ENCODE data around the gene RIPOR1. TPM values are rescaled to one million over a fixed set of nuclear protein-coding genes. Genes with fewer than 3 reads are reported as not detected.

The RIPOR1 gene
- polyA plus RNA-seq, 1 of the 3 experiments (the other 2 are of a cell fraction): 24.7 TPM

- Histone ChIP-seq H3K27ac (ENCODE audit: low read depth in 2 of 2, low read length in 1 of 2) (no peak overlapping the region), H3K9me3 (no peaks in the 10 kb centered on the region), H3K79me2 (ENCODE audit: insufficient read depth) (0 out of 2 replicates have a peak, but pooled peaks cover 2% of the 10 kb centered on the region), H3K4me1 (ENCODE audit: control insufficient read depth in 1 of 2, insufficient read depth in 2 of 2, low read depth in 1 of 2, low read length in 1 of 2) (no peaks in the 10 kb centered on the region), H2AFZ (ENCODE audit: low read depth) (no peak overlapping the region), H3K9ac (no peak overlapping the region), H3K36me3 (replicated peaks in 1 of 2; ENCODE audit: control insufficient read depth in 1 of 2, insufficient read depth in 2 of 2, low read length in 1 of 2) (peaks cover 6 to 25% of the 10 kb centered on the region in 2 experiments), H3K4me3 (ENCODE audit: low read depth in 2 of 2, low read length in 1 of 2) (no peak overlapping the region), H3K4me2 (no peak overlapping the region), H3F3A (replicated peaks; ENCODE audit: insufficient read depth) (peaks cover 17% of the 10 kb centered on the region), H3K27me3 (ENCODE audit: insufficient read depth) (no peaks in the 10 kb centered on the region), H3K9me2 (no peaks in the 10 kb centered on the region), H4K20me1 (ENCODE audit: insufficient read depth) (peaks cover 10% of the 10 kb centered on the region; the same call in 1 of the 2 replicates)
- WGBS (ENCODE audit: low lambda C conversion rate): 75% methylated on average over 4 of the region's 4 CpGs
- TF ChIP-seq FOXM1 (IDR thresholded peaks at IDR 0.05; ENCODE audit: low read depth) (no peak), CHD2 (IDR thresholded peaks at IDR 0.05; ENCODE audit: low read length, partially characterized antibody) (no peak), MXI1 (IDR thresholded peaks at IDR 0.05; ENCODE audit: low read depth, low read length) (no peak), USF2 (IDR thresholded peaks at IDR 0.05; ENCODE audit: borderline replicate concordance, low read depth, low read length) (no peak), ZBTB33 (IDR thresholded peaks at IDR 0.05; ENCODE audit: borderline replicate concordance, low read depth) (no peak), PBX3 (IDR thresholded peaks at IDR 0.05) (no peak), FOSL2 (IDR thresholded peaks at IDR 0.05; ENCODE audit: borderline replicate concordance, low read depth) (no peak)
- POLR2A ChIA-PET: interaction anchor here (2.8 kb wide), 1 partner anchor 13 kb away, joined by 13 read pairs; the partner anchor contains the start of gene CTCF
- CTCF ChIA-PET: interaction anchor here (1.1 to 15.5 kb wide), 4 partner anchors 12 to 96 kb away, joined by 3 to 263 read pairs (median 32); partner anchors contain the start of genes CARMIL2 and CTCF
- no peak for DNase-seq
Observed at GRCh38 chr16:67549240-67549639, 20.6 kb downstream of the RIPOR1 start.

GRCh38 chr16:67549936-67550335 lies 21.3 kb downstream of the RIPOR1 start:
- 87% methylated on average over 1 of the region's 1 CpG for WGBS (ENCODE audit: low lambda C conversion rate)
- Histone ChIP-seq H3F3A (replicated peaks; ENCODE audit: insufficient read depth) (peaks cover 23% of the 10 kb centered on the region), H3K27me3 (ENCODE audit: insufficient read depth) (no peaks in the 10 kb centered on the region), H3K4me2 (no peak overlapping the region), H3K9ac (no peak overlapping the region), H3K4me3 (ENCODE audit: low read depth in 2 of 2, low read length in 1 of 2) (no peak overlapping the region), H4K20me1 (ENCODE audit: insufficient read depth) (peaks cover 10% of the 10 kb centered on the region; the same call in 1 of the 2 replicates), H2AFZ (ENCODE audit: low read depth) (no peak overlapping the region), H3K4me1 (ENCODE audit: control insufficient read depth in 1 of 2, insufficient read depth in 2 of 2, low read depth in 1 of 2, low read length in 1 of 2) (no peaks in the 10 kb centered on the region), H3K79me2 (ENCODE audit: insufficient read depth) (0 out of 2 replicates have a peak, but pooled peaks cover 2% of the 10 kb centered on the region), H3K9me2 (no peaks in the 10 kb centered on the region), H3K36me3 (replicated peaks in 1 of 2; ENCODE audit: control insufficient read depth in 1 of 2, insufficient read depth in 2 of 2, low read length in 1 of 2) (peaks cover 6 to 20% of the 10 kb centered on the region in 2 experiments), H3K27ac (ENCODE audit: low read depth in 2 of 2, low read length in 1 of 2) (no peak overlapping the region), H3K9me3 (no peaks in the 10 kb centered on the region)
- no peak for TF ChIP-seq TAF1 (IDR thresholded peaks at IDR 0.05; ENCODE audit: borderline replicate concordance, low read depth, low read length)
- no peak for TF ChIP-seq PBX3 (IDR thresholded peaks at IDR 0.05)
- TF ChIP-seq ZBTB33 (IDR thresholded peaks at IDR 0.05; ENCODE audit: borderline replicate concordance, low read depth): no peak
- TF ChIP-seq FOXJ3 (CRISPR knock-in tag; IDR thresholded peaks at IDR 0.05): no peak
- no peak for TF ChIP-seq POLR2AphosphoS5 (IDR thresholded peaks at IDR 0.05; ENCODE audit: low read depth, low read length)
- TF ChIP-seq RFX5 (IDR thresholded peaks at IDR 0.05; ENCODE audit: low read length): no peak
- no peak for TF ChIP-seq USF2 (IDR thresholded peaks at IDR 0.05; ENCODE audit: borderline replicate concordance, low read depth, low read length)
- no peak for TF ChIP-seq TCF12 (IDR thresholded peaks at IDR 0.05)
- TF ChIP-seq MAX (IDR thresholded peaks at IDR 0.05; ENCODE audit: low read depth): no peak
- no peak for TF ChIP-seq MXI1 (IDR thresholded peaks at IDR 0.05; ENCODE audit: low read depth, low read length)
- TF ChIP-seq EP300 (IDR thresholded peaks at IDR 0.05; ENCODE audit: borderline replicate concordance in 1 of 2, low read depth in 1 of 2, low read length in 1 of 2): no peak
- TF ChIP-seq FOSL2 (IDR thresholded peaks at IDR 0.05; ENCODE audit: borderline replicate concordance, low read depth): no peak
- no peak for TF ChIP-seq USF1 (IDR thresholded peaks at IDR 0.05; ENCODE audit: borderline replicate concordance, low read depth)
- ChIA-PET POLR2A (interaction anchor here (1.5 kb wide), 1 partner anchor 12 kb away, joined by 3 read pairs; the partner anchor contains the start of gene CTCF), CTCF (interaction anchor here (1.0 to 15.5 kb wide), 5 partner anchors 12 to 118 kb away, joined by 3 to 263 read pairs (median 7); partner anchors contain the start of genes CARMIL2 and CTCF)
- no peak for DNase-seq

Measured in SK-N-SH (cell line).